ENCODE data around the gene SETD2. TPM values are rescaled to one million over a fixed set of nuclear protein-coding genes. Genes with fewer than 3 reads are reported as not detected.

Gene SETD2
- total and polyA plus RNA-seq, 2 experiments from 2014 or later = 16.7 to 45.2 TPM

- TF ChIP-seq JUNB (IDR thresholded peaks at IDR 0.05; ENCODE audit: unreplicated experiment) (no peak), POLR2AphosphoS5 (IDR thresholded peaks at IDR 0.05; ENCODE audit: low read depth) (no peak), ZNF462 (CRISPR knock-in tag; IDR thresholded peaks at IDR 0.05) (no peak), NANOG (IDR thresholded peaks at IDR 0.05; ENCODE audit: borderline replicate concordance) (no peak), EZH2 (IDR thresholded peaks at IDR 0.05; ENCODE audit: low read depth, unreplicated experiment) (no peak)
Observed at GRCh38 chr3:46985588-46985987, 178.3 kb downstream of the SETD2 start (continued).

GRCh38 chr3:46984591-46985459 lies 179.1 kb downstream of the SETD2 start:
- H3K4me1 Mint-ChIP-seq = peaks cover 52% of the 10 kb centered on the region
- 0 out of 2 replicates have a peak, but pooled peaks cover 4% of the 10 kb centered on the region for H3K9me2 ChIP-seq (ENCODE audit: insufficient read depth)
- peaks cover 5% of the 10 kb centered on the region for H4K20me1 ChIP-seq (replicated peaks; ENCODE audit: insufficient read depth)
- DNase-seq (ENCODE audit: low spot score) (no peak), ATAC-seq (no peak)
- H3K9me3 Mint-ChIP-seq = peaks cover 3% of the 10 kb centered on the region; the same call in 1 of the 3 replicates
- H3K27me3 Mint-ChIP-seq (ENCODE audit: insufficient read depth, low read depth, poor library complexity) = peaks cover 18% of the 10 kb centered on the region
- peaks cover 6% of the 10 kb centered on the region; the same call in 1 of the 3 replicates for H3K36me3 Mint-ChIP-seq (ENCODE audit: low read depth)
- 0 out of 2 replicates have a peak, but pooled peaks cover 4% of the 10 kb centered on the region for H3F3A ChIP-seq (replicated peaks; ENCODE audit: low read depth)
- no peak overlapping the region for H3K27ac ChIP-seq (ENCODE audit: low read depth)
- H3K4me3 Mint-ChIP-seq = no peak overlapping the region; the same call in 2 of the 3 replicates
- no peaks in the 10 kb centered on the region for H3K36me3 ChIP-seq (ENCODE audit: insufficient read depth)
- H3K4me3 ChIP-seq = no peak overlapping the region
- peaks cover 19% of the 10 kb centered on the region for H3K4me1 ChIP-seq (ENCODE audit: insufficient read depth)
- no peak overlapping the region for H3K4me2 ChIP-seq
- no peak overlapping the region for H3K27ac Mint-ChIP-seq
- 0 out of 2 replicates have a peak, but pooled peaks cover 4% of the 10 kb centered on the region for H3K79me2 ChIP-seq (replicated peaks; ENCODE audit: insufficient read depth)
- no peak overlapping the region for H2AFZ ChIP-seq
- 0 out of 2 replicates have a peak, but pooled peaks cover 5% of the 10 kb centered on the region for H3K27me3 ChIP-seq (ENCODE audit: insufficient read depth)
- no peak for TF ChIP-seq EZH2 (IDR thresholded peaks at IDR 0.05; ENCODE audit: low read depth, unreplicated experiment)
- no peak for TF ChIP-seq ZNF462 (CRISPR knock-in tag; IDR thresholded peaks at IDR 0.05)
- TF ChIP-seq POLR2AphosphoS5 (IDR thresholded peaks at IDR 0.05; ENCODE audit: low read depth) = no peak
- no peak for TF ChIP-seq ETS1 (IDR thresholded peaks at IDR 0.05)

All from GM23338 (cell line).